Caco-2 (cell line): ENCODE results near the gene HIRIP3. TPM values are rescaled to one million over a fixed set of nuclear protein-coding genes. Genes with fewer than 3 reads are reported as not detected.
A peak's percentile ranks its signal among the peaks of the same experiment; 100 is the strongest.

Source experiments
- BruUV-seq: library from RNA; stranded (reverse); fragments of 400-500 nt; replicated peaks from 2 replicates; lab custom pipeline; 2021; lab: Mats Ljungman, UMichigan
- CTCF ChIA-PET: fragments of 300-600 bp; sonication (Branson Sonifier 250); formaldehyde crosslinking; loops from one replicate; lab custom pipeline; 2022; ENCODE audit warnings: antibody characterized with exemption; lab: Charles Lee
- POLR2A ChIA-PET: fragments of 300-600 bp; sonication (Branson Sonifier 250); formaldehyde crosslinking; loops from one replicate; lab custom pipeline; 2022; ENCODE audit warnings: antibody characterized with exemption; lab: Charles Lee
- DNase-seq, 2 experiments: peaks; one replicate each; pipeline versions ENCODE4 v3.0.0 to v3.0.0-alpha.2; 2020 to 2022
- H3K27me3 ChIP-seq: replicated peaks from 2 replicates; pipeline ENCODE4 v1.6.0; 2011; ENCODE audit warnings: low read length; ENCODE audit not compliant: control insufficient read depth, insufficient read depth
- H3K36me3 ChIP-seq: 2 replicates; pipeline ENCODE4 v1.5.1; 2011; ENCODE audit warnings: low read length; ENCODE audit not compliant: control insufficient read depth, insufficient read depth
- H3K4me1 ChIP-seq: fragments of 250-450 bp; sonication (Bioruptor Pico); 2 replicates; pipeline ENCODE4 v1.5.1; 2020; ENCODE audit warnings: mild to moderate bottlenecking
- H3K4me3 ChIP-seq: 2 replicates; pipeline ENCODE4 v1.5.1; 2011; ENCODE audit warnings: low read depth, mild to moderate bottlenecking, control low read depth, low read length
- H3K9me3 ChIP-seq: fragments of 250-450 bp; sonication (Bioruptor Pico); 2 replicates; pipeline ENCODE4 v1.5.1; 2020; ENCODE audit warnings: mild to moderate bottlenecking, moderate library complexity
- H3K27ac Mint-ChIP-seq: one replicate; pipeline ENCODE4 v1.8.0; 2022; ENCODE audit warnings: mixed read lengths; ENCODE audit not compliant: unreplicated experiment
- H3K27me3 Mint-ChIP-seq: one replicate; pipeline ENCODE4 v1.8.0; 2022; ENCODE audit warnings: mixed read lengths; ENCODE audit not compliant: insufficient read depth, unreplicated experiment
- H3K36me3 Mint-ChIP-seq: one replicate; pipeline ENCODE4 v1.8.0; 2022; ENCODE audit warnings: mild to moderate bottlenecking, mixed read lengths; ENCODE audit not compliant: insufficient read depth, unreplicated experiment
- H3K4me1 Mint-ChIP-seq: one replicate; pipeline ENCODE4 v1.8.0; 2022; ENCODE audit warnings: low read depth, mixed read lengths; ENCODE audit not compliant: unreplicated experiment
- H3K4me3 Mint-ChIP-seq: one replicate; pipeline ENCODE4 v1.8.0; 2022; ENCODE audit warnings: mild to moderate bottlenecking, moderate library complexity, mixed read lengths; ENCODE audit not compliant: unreplicated experiment
- H3K9me3 Mint-ChIP-seq: one replicate; pipeline ENCODE4 v1.8.0; 2022; ENCODE audit warnings: mixed read lengths; ENCODE audit not compliant: unreplicated experiment
- intact Hi-C: fragments of 100-400 bp; cut with micrococcal nuclease; formaldehyde crosslinking; loops from one replicate; pipeline ENCODE4 v1.10.0; 2022; ENCODE audit not compliant: unreplicated experiment
- total RNA-seq: library from RNA; stranded (reverse); gene quantifications from 2 replicates; pipeline ENCODE4 v1.2.3, GENCODE V29; 2022
- TF ChIP-seq, protein P1 (sequence below), 2 experiments: fragments of 200-600 bp in 1 of 2; IDR thresholded peaks; 1 replicate in 1 of 2; 2 replicates in 1 of 2; pipeline versions ENCODE4 v1.5.1 to v1.8.0; 2011 to 2022; ENCODE audit warnings: antibody characterized with exemption in 1 of 2, control low read depth in 1 of 2, inconsistent platforms in 1 of 2, low read depth in 1 of 2, low read length in 1 of 2, mild to moderate bottlenecking in 1 of 2, moderate library complexity in 1 of 2; ENCODE audit not compliant: insufficient read depth in 1 of 2, severe bottlenecking in 1 of 2, unreplicated experiment in 1 of 2

The HIRIP3 gene
- total RNA-seq, 1 experiment from 2014 or later = 23.3 TPM

DNA sequence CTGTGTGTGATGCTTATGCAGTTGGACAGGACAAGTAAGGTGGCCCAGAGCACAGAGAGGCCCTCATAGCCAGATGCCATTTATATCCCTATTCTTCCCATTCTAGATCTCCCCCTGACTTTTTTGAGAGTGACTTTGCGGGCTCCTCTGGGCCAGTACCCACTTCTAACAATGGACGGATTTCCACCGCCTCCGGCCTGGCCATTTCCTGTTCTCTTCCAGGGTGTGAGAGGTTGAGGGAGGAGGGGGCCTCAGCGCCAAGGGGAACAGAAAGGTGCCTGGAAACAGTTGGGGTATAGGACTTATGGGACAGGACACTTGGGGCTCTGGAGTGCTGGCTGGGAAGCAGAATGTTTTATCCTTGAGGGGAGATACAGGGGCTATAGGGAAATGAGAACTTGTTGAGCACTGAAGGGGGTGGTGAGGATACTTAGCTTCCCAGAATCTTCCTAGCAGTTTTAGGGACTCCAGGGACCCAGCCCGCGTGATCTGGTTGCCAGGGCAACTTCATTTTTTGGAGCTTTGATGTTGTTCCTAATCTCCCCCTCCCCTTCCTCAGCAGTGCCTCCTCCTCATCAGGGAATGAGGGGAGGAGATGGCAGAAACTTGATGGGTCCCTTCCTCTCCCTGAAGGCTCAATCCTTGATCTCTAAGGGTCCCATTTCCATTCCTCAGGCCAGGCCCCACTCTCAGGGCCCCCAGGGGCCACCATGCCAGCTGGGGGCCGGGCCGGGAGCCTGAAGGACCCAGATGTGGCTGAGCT lies 18.2 kb downstream of the HIRIP3 start:
- Histone ChIP-seq H3K4me1 (0 out of 2 replicates have a peak, but pooled peaks cover 9% of the 10 kb centered on the region), H3K9me3 (no peaks in the 10 kb centered on the region), H3K4me3 (no peak overlapping the region), H3K27me3 (no peaks in the 10 kb centered on the region), H3K36me3 (peaks cover 7% of the 10 kb centered on the region)
- TF ChIP-seq, protein P1, sequence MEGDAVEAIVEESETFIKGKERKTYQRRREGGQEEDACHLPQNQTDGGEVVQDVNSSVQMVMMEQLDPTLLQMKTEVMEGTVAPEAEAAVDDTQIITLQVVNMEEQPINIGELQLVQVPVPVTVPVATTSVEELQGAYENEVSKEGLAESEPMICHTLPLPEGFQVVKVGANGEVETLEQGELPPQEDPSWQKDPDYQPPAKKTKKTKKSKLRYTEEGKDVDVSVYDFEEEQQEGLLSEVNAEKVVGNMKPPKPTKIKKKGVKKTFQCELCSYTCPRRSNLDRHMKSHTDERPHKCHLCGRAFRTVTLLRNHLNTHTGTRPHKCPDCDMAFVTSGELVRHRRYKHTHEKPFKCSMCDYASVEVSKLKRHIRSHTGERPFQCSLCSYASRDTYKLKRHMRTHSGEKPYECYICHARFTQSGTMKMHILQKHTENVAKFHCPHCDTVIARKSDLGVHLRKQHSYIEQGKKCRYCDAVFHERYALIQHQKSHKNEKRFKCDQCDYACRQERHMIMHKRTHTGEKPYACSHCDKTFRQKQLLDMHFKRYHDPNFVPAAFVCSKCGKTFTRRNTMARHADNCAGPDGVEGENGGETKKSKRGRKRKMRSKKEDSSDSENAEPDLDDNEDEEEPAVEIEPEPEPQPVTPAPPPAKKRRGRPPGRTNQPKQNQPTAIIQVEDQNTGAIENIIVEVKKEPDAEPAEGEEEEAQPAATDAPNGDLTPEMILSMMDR (IDR thresholded peaks at IDR 0.05; ENCODE audit: insufficient read depth in 1 of 2, low read depth in 1 of 2, low read length in 1 of 2, severe bottlenecking in 1 of 2, unreplicated experiment in 1 of 2) = no peak
- Mint-ChIP-seq H3K9me3 (no peaks in the 10 kb centered on the region), H3K27me3 (no peaks in the 10 kb centered on the region), H3K4me3 (no peak overlapping the region), H3K36me3 (peaks cover 37% of the 10 kb centered on the region), H3K27ac (no peak overlapping the region), H3K4me1 (peaks cover 16% of the 10 kb centered on the region)
- intact Hi-C loops = loop anchor here (10.0 kb wide), 1 partner anchor 112 kb away; the partner anchor contains the start of gene CDIPT
- POLR2A ChIA-PET = no interaction called here
- CTCF ChIA-PET = no interaction called here
- BruUV-seq = no TSS peak
- no peak for DNase-seq

DNA sequence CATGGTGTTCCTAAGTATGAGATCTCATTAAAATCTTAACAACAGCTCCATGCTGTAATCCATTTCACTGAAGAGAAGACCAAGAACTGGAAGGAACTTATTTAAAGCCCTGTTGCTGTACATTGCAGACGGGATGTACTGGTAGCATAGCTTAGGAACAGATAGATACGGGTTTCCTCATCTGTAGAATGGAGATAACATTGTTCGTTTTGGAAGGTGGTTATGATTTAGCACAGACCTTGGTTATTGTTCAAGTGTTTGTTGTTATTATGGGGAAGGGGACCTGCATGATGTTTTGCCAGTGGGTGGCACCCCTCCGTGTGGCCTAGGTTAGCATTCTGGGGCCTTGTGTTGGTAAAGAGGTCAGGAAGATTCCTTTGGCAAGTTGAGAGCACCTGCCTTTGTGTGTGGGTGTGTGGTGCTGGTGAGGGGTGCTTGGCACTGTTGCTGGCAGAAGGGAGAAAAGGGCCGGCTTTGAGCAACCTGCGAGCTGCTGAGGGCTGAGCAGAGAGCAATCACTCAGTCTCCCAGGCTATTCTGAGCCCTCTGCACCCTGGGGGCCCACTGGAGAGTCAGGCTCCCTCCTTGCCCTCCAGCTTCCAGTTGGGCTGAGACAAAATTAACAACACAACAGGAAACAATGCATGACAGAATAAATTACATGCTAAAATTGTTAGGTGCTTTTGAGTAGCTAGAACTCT lies 19.5 kb downstream of the HIRIP3 start:
- no peak for DNase-seq
- Mint-ChIP-seq H3K9me3 (no peaks in the 10 kb centered on the region), H3K27me3 (no peaks in the 10 kb centered on the region), H3K4me1 (peaks cover 16% of the 10 kb centered on the region), H3K36me3 (peaks cover 38% of the 10 kb centered on the region), H3K27ac (no peak overlapping the region), H3K4me3 (peak overlapping the region; percentile 88)
- H3K4me1 ChIP-seq = 0 out of 2 replicates have a peak, but pooled peaks cover 9% of the 10 kb centered on the region
- H3K4me3 ChIP-seq = no peak overlapping the region
- ChIA-PET POLR2A (no interaction called here), CTCF (no interaction called here)
- TF ChIP-seq, protein P1 (IDR thresholded peaks at IDR 0.05; ENCODE audit: insufficient read depth in 1 of 2, low read depth in 1 of 2, low read length in 1 of 2, severe bottlenecking in 1 of 2, unreplicated experiment in 1 of 2) = no peak
- H3K36me3 ChIP-seq = peaks cover 7% of the 10 kb centered on the region
- intact Hi-C loops = loop anchor here (10.0 kb wide), 1 partner anchor 111 kb away; the partner anchor contains the start of gene CDIPT
- no peaks in the 10 kb centered on the region for H3K9me3 ChIP-seq
- H3K27me3 ChIP-seq = no peaks in the 10 kb centered on the region
- no TSS peak for BruUV-seq

DNA sequence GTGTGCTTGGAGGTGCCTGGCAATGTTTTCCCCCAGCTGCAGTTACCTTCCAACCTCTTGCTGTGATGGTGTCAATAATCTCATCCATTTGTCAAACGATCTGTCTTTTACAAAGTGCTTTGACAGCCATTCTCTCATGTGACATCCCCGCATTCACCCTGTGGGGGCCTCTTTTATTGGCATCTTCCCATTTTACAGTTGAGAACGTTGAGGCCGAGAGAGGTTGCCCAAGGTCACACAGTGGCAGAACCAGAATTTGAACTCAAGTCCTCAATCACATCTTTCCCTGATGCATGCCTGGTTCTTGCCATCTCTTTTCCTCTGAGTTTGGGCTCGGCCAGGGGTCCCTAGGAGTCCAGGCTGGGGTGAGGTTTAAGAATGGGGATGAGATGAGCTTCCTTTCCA lies 20.3 kb downstream of the HIRIP3 start:
- TF ChIP-seq, protein P1 (IDR thresholded peaks at IDR 0.05; ENCODE audit: insufficient read depth in 1 of 2, low read depth in 1 of 2, low read length in 1 of 2, severe bottlenecking in 1 of 2, unreplicated experiment in 1 of 2) = no peak
- POLR2A ChIA-PET = no interaction called here
- intact Hi-C loops = loop anchor here (10.0 kb wide), 1 partner anchor 110 kb away; the partner anchor contains the start of gene CDIPT
- CTCF ChIA-PET = no interaction called here
- Mint-ChIP-seq H3K4me1 (peaks cover 16% of the 10 kb centered on the region), H3K9me3 (no peaks in the 10 kb centered on the region), H3K27ac (peak overlapping the region; percentile 77), H3K27me3 (no peaks in the 10 kb centered on the region), H3K36me3 (peaks cover 38% of the 10 kb centered on the region), H3K4me3 (peak overlapping the region; percentile 88)
- Histone ChIP-seq H3K9me3 (no peaks in the 10 kb centered on the region), H3K27me3 (no peaks in the 10 kb centered on the region), H3K36me3 (peaks cover 7% of the 10 kb centered on the region), H3K4me1 (0 out of 2 replicates have a peak, but pooled peaks cover 9% of the 10 kb centered on the region), H3K4me3 (peak overlapping the region; percentile 50)
- no peak for DNase-seq
- BruUV-seq = no TSS peak
